ENCODE results near the gene CLSTN2. TPM values are rescaled to one million over a fixed set of nuclear protein-coding genes. Genes with fewer than 3 reads are reported as not detected.

The CLSTN2 gene
- total and polyA plus RNA-seq, 3 donors from 2014 or later: 3.1 to 5.7 (median 3.8) TPM

GRCh38 chr3:140341817-140342403 lies 406.9 kb downstream of the CLSTN2 start:
- Histone ChIP-seq H3K27me3 (no peaks in the 10 kb centered on the region), H3K4me3 (no peak overlapping the region), H3K27ac (no peak overlapping the region), H3K36me3 (ENCODE audit: low read depth, missing control alignments) (no peaks in the 10 kb centered on the region), H3K9me3 (no peaks in the 10 kb centered on the region), H3K4me1 (no peaks in the 10 kb centered on the region)
- no peak for TF ChIP-seq POLR2A (IDR thresholded peaks at IDR 0.05)
- no peak for TF ChIP-seq CTCF (IDR thresholded peaks at IDR 0.05)
- intact Hi-C loops (cut with DNase I; ENCODE audit: low total_unique reads): no loop called here
- no peak for DNase-seq
- 82 to 94% methylated on average over 5 of the region's 5 CpGs for WGBS, 2 donors

GRCh38 chr3:140342668-140343067 lies 407.7 kb downstream of the CLSTN2 start:
- Histone ChIP-seq H3K27me3 (no peaks in the 10 kb centered on the region), H3K4me3 (no peak overlapping the region), H3K36me3 (ENCODE audit: low read depth, missing control alignments) (no peaks in the 10 kb centered on the region), H3K27ac (no peak overlapping the region), H3K9me3 (no peaks in the 10 kb centered on the region), H3K4me1 (no peaks in the 10 kb centered on the region)
- no peak for TF ChIP-seq CTCF (IDR thresholded peaks at IDR 0.05)
- no peak for TF ChIP-seq POLR2A (IDR thresholded peaks at IDR 0.05)
- intact Hi-C loops (cut with DNase I; ENCODE audit: low total_unique reads): no loop called here
- no peak for DNase-seq
- 79 to 88% methylated on average over 2 of the region's 2 CpGs for WGBS, 2 donors

- H3K4me1 ChIP-seq: no peaks in the 10 kb centered on the region
- TF ChIP-seq POLR2A (IDR thresholded peaks at IDR 0.05) (no peak), CTCF (IDR thresholded peaks at IDR 0.05) (no peak)
- no peak overlapping the region for H3K27ac ChIP-seq
- no peaks in the 10 kb centered on the region for H3K9me3 ChIP-seq
- H3K4me3 ChIP-seq: no peak overlapping the region
- intact Hi-C loops (cut with DNase I; ENCODE audit: low total_unique reads): no loop called here
- DNase-seq: no peak
- H3K27me3 ChIP-seq: no peaks in the 10 kb centered on the region
- no peaks in the 10 kb centered on the region for H3K36me3 ChIP-seq (ENCODE audit: low read depth, missing control alignments)
- WGBS, 2 donors: 76 to 80% methylated on average over 8 of the region's 8 CpGs
Measured at GRCh38 chr3:140343211-140344081, 408.5 kb downstream of the CLSTN2 start.

- TF ChIP-seq CTCF (IDR thresholded peaks at IDR 0.05) (no peak), POLR2A (IDR thresholded peaks at IDR 0.05) (no peak)
- Histone ChIP-seq H3K9me3 (no peaks in the 10 kb centered on the region), H3K27ac (no peak overlapping the region), H3K4me3 (no peak overlapping the region), H3K4me1 (no peaks in the 10 kb centered on the region), H3K27me3 (no peaks in the 10 kb centered on the region), H3K36me3 (ENCODE audit: low read depth, missing control alignments) (no peaks in the 10 kb centered on the region)
- 93 to 98% methylated on average over 5 of the region's 5 CpGs for WGBS, 2 donors
- DNase-seq: no peak
- intact Hi-C loops (cut with DNase I; ENCODE audit: low total_unique reads): no loop called here
Measured at GRCh38 chr3:140344082-140344454, 409.1 kb downstream of the CLSTN2 start.
